B cell (primary cell): ENCODE data around the gene SERTM2. TPM values are rescaled to one million over a fixed set of nuclear protein-coding genes. Genes with fewer than 3 reads are reported as not detected.
"Not testable (repeated sequence)": the region's sequence is repeated elsewhere in the genome, so short reads cannot be mapped to it uniquely, and the experiment has no call there.

ENCODE experiments used
- ATAC-seq: fragments of 200-7000 bp; cut with Tn5 transposase; one replicate; pipeline ENCODE4 v1.10.0; 2021; ENCODE audit warnings: low read depth, mild to moderate bottlenecking, moderate number of reproducible peaks, moderate library complexity
- CTCF ChIA-PET: fragments of 350-600 bp; sonication (Branson Sonifier 250); formaldehyde crosslinking; loops from one replicate; lab custom pipeline; 2021; ENCODE audit warnings: antibody characterized with exemption, inconsistent platforms; lab: Charles Lee
- POLR2A ChIA-PET: fragments of 350-600 bp; sonication (Branson Sonifier 250); formaldehyde crosslinking; loops from one replicate; lab custom pipeline; 2021; ENCODE audit warnings: antibody characterized with exemption; lab: Charles Lee
- DNase-seq: peaks from one replicate; pipeline ENCODE4 v3.0.0; 2013
- H2AFZ ChIP-seq: 2 replicates; pipeline ENCODE4 v1.6.1; 2012; ENCODE audit warnings: mild to moderate bottlenecking, low read depth, low read length; ENCODE audit not compliant: insufficient read depth, poor library complexity, severe bottlenecking
- H3K27ac ChIP-seq, 2 donors: 1 replicate in 1 of 2; 2 replicates in 1 of 2; pipeline ENCODE4 v1.5.1; 2012 to 2013; ENCODE audit warnings: low read length in 2 of 2, mild to moderate bottlenecking in 2 of 2, moderate library complexity in 1 of 2
- H3K27me3 ChIP-seq, 4 experiments: fragments of 200-600 bp in 1 of 4; sonication (generic) in 1 of 4; replicated peaks in 1 of 4; 1 replicate in 2 of 4; 2 replicates in 2 of 4; pipeline versions ENCODE4 v1.6.1 to v1.7.0; 2013 to 2016; ENCODE audit warnings: low read length in 3 of 4, mild to moderate bottlenecking in 2 of 4, mixed read lengths in 1 of 4, moderate library complexity in 1 of 4; ENCODE audit not compliant: insufficient read depth in 4 of 4, control insufficient read depth in 3 of 4; ENCODE audit errors: control extremely low read depth in 1 of 4
- H3K36me3 ChIP-seq, 2 experiments: replicated peaks in 1 of 2; 1 replicate in 1 of 2; 2 replicates in 1 of 2; pipeline versions ENCODE4 v1.6.1 to v1.7.1; 2013; ENCODE audit warnings: low read length in 1 of 2; ENCODE audit not compliant: insufficient read depth in 2 of 2, control insufficient read depth in 1 of 2; ENCODE audit errors: control extremely low read depth in 1 of 2, extremely low read depth in 1 of 2
- H3K4me1 ChIP-seq, 2 donors: fragments of 200-600 bp in 1 of 2; sonication (generic) in 1 of 2; 1 replicate in 1 of 2; 2 replicates in 1 of 2; pipeline versions ENCODE4 v1.5.1 to v1.6.1; 2013 to 2017; ENCODE audit warnings: low read length in 2 of 2; ENCODE audit not compliant: control insufficient read depth in 2 of 2, insufficient read depth in 2 of 2
- H3K4me2 ChIP-seq: replicated peaks from 2 replicates; pipeline ENCODE3; 2012; ENCODE audit warnings: mild to moderate bottlenecking, low read depth, low read length; ENCODE audit not compliant: poor library complexity, severe bottlenecking
- H3K4me3 ChIP-seq, 5 experiments: fragments of 200-600 bp in 1 of 5; sonication (generic) in 1 of 5; 1 replicate in 3 of 5; 2 replicates in 2 of 5; pipeline versions ENCODE4 v1.5.1 to v1.7.0; 2011 to 2016; ENCODE audit warnings: low read length in 4 of 5, mild to moderate bottlenecking in 4 of 5, low read depth in 2 of 5, control low read depth in 1 of 5, moderate library complexity in 1 of 5; ENCODE audit not compliant: insufficient read depth in 1 of 5; ENCODE audit errors: control extremely low read depth in 1 of 5, extremely low read depth in 1 of 5
- H3K79me2 ChIP-seq: fragments of 200-600 bp; sonication (generic); one replicate; pipeline ENCODE4 v1.6.0; 2016; ENCODE audit warnings: low read length; ENCODE audit not compliant: control insufficient read depth, insufficient read depth
- H3K9ac ChIP-seq: fragments of 200-600 bp; sonication (generic); 2 replicates; pipeline ENCODE4 v1.6.1; 2017; ENCODE audit warnings: mild to moderate bottlenecking, low read length, moderate library complexity
- H3K9me3 ChIP-seq, 3 donors: one replicate each; pipeline versions ENCODE4 v1.6.1 to v1.7.1; 2013; ENCODE audit warnings: low read length in 2 of 3; ENCODE audit not compliant: control insufficient read depth in 2 of 3, insufficient read depth in 1 of 3; ENCODE audit errors: control extremely low read depth in 1 of 3
- H4K20me1 ChIP-seq: 2 replicates; pipeline ENCODE4 v1.6.0; 2012; ENCODE audit warnings: mild to moderate bottlenecking, low read length; ENCODE audit not compliant: insufficient read depth, control insufficient read depth, poor library complexity, severe bottlenecking
- H3K27ac Mint-ChIP-seq: one replicate; pipeline ENCODE4 v1.8.0; 2021; ENCODE audit warnings: mixed read lengths
- H3K27me3 Mint-ChIP-seq: one replicate; pipeline ENCODE4 v1.8.0; 2021; ENCODE audit warnings: mixed read lengths
- H3K4me1 Mint-ChIP-seq: one replicate; pipeline ENCODE4 v1.8.0; 2021; ENCODE audit warnings: mixed read lengths
- H3K4me3 Mint-ChIP-seq: one replicate; pipeline ENCODE4 v1.8.0; 2021; ENCODE audit warnings: mixed read lengths
- H3K9me3 Mint-ChIP-seq: one replicate; pipeline ENCODE4 v1.8.0; 2022; ENCODE audit warnings: mixed read lengths; ENCODE audit not compliant: insufficient read depth
- CTCF ChIP-seq: fragments of 200-600 bp; IDR thresholded peaks from one replicate; pipeline ENCODE4 v1.8.0; 2022; ENCODE audit warnings: antibody characterized with exemption, mild to moderate bottlenecking
- EZH2 ChIP-seq: IDR thresholded peaks from 2 replicates; pipeline ENCODE4 v1.6.1; 2012; ENCODE audit warnings: borderline replicate concordance, low read depth, mild to moderate bottlenecking, moderate library complexity, low read length; ENCODE audit not compliant: insufficient read depth, poor library complexity, severe bottlenecking
- WGBS: methylation state at CpG from one replicate; pipeline ENCODE4 v1.1.5; 2013; ENCODE audit warnings: missing lambda C conversion rate; ENCODE audit not compliant: insufficient coverage; 5-methylcytosine and 5-hydroxymethylcytosine counted together
- intact Hi-C: fragments of 100-400 bp; cut with micrococcal nuclease; formaldehyde crosslinking; loops from one replicate; pipeline ENCODE4 v1.10.0; 2022
- polyA plus RNA-seq: library from polyadenylated mRNA; depleted of rRNA; stranded (reverse); fragments of >200 nt; gene quantifications from 2 replicates; pipeline ENCODE4 v1.2.3, GENCODE V29; 2012
- total RNA-seq, 2 donors: library from RNA; stranded (reverse); fragments of 120-200 nt in 1 of 2; gene quantifications; 1 replicate in 1 of 2; 2 replicates in 1 of 2; pipeline versions ENCODE4 v1.2.3 to v1.2.4, GENCODE V29; 2013 to 2022

The SERTM2 gene
- total and polyA plus RNA-seq, 2 donors (not counting 1 experiment from before 2014, with no cell fraction given), result not detected

GRCh38 chrX:111543212-111543741 is 31.8 kb downstream of the SERTM2 start:
- Histone ChIP-seq H4K20me1 (no peaks in the 10 kb centered on the region), H3K9me3 (no peaks in the 10 kb centered on the region), H3K27me3 (no peaks in the 10 kb centered on the region), H3K9ac (no peak overlapping the region), H3K79me2 (no peaks in the 10 kb centered on the region), H3K4me2 (no peak overlapping the region), H3K27ac (no peak overlapping the region), H3K4me3 (no peak overlapping the region), H2AFZ (no peak overlapping the region), H3K4me1 (no peaks in the 10 kb centered on the region), H3K36me3 (no peaks in the 10 kb centered on the region)
- no peak for TF ChIP-seq EZH2
- TF ChIP-seq CTCF, result no peak
- POLR2A ChIA-PET, result no interaction called here
- no peaks in the 10 kb centered on the region for H3K27me3 Mint-ChIP-seq
- no peaks in the 10 kb centered on the region for H3K9me3 Mint-ChIP-seq
- CTCF ChIA-PET, result no interaction called here
- no peak for DNase-seq
- no peak overlapping the region for H3K4me3 Mint-ChIP-seq
- ATAC-seq, result no peak
- H3K4me1 Mint-ChIP-seq, result no peaks in the 10 kb centered on the region
- WGBS, result no CpG with 5 or more reads among the region's 3 CpGs
- intact Hi-C loops, result no loop called here
- no peak overlapping the region for H3K27ac Mint-ChIP-seq

GRCh38 chrX:111549235-111549634 is 37.8 kb downstream of the SERTM2 start:
- H3K79me2 ChIP-seq, H3K27ac ChIP-seq, H3K4me1 Mint-ChIP-seq, H3K4me3 Mint-ChIP-seq, H3K36me3 ChIP-seq, H3K9me3 ChIP-seq, POLR2A ChIA-PET, intact Hi-C loops, H3K9ac ChIP-seq, ATAC-seq, DNase-seq, H3K9me3 Mint-ChIP-seq, H4K20me1 ChIP-seq, CTCF ChIA-PET, H3K4me2 ChIP-seq, H3K4me3 ChIP-seq, H3K4me1 ChIP-seq, H2AFZ ChIP-seq, H3K27me3 Mint-ChIP-seq, H3K27ac Mint-ChIP-seq, H3K27me3 ChIP-seq: not testable (repeated sequence)
- WGBS, result 68% methylated on average over 4 of the region's 6 CpGs
